ENCODE data around the gene HINT1. TPM values are rescaled to one million over a fixed set of nuclear protein-coding genes. Genes with fewer than 3 reads are reported as not detected.

The HINT1 gene
- total and polyA plus RNA-seq, 2 donors from 2014 or later = 220 to 583 TPM

GRCh38 chr5:131163276-131164119 lies 1.6 kb downstream of the HINT1 start:
- H3K9ac ChIP-seq (ENCODE audit: low read length in 3 of 3) = peak overlapping the region; percentile 72 to 93 (median 76)
- H3K4me3 ChIP-seq (ENCODE audit: low read length in 3 of 3) = peak overlapping the region; percentile 83 to 97 (median 93)
- TF ChIP-seq CTCF (IDR thresholded peaks at IDR 0.05; ENCODE audit: borderline replicate concordance, extremely low read depth, insufficient read depth) = no peak
- H3K9me3 ChIP-seq (ENCODE audit: control insufficient read depth in 2 of 3, insufficient read depth in 1 of 3, low read length in 3 of 3) = no peaks in the 10 kb centered on the region
- FAIRE-seq (peak; percentile 62), DNase-seq (peak in 2 of 5 donors; percentile 19 to 31)
- peak overlapping the region; percentile 52 to 95 for H3K27ac ChIP-seq (ENCODE audit: low read depth in 2 of 2, low read length in 2 of 2)
- intact Hi-C loops (cut with DNase I) = no loop called here
- H3K27me3 ChIP-seq (ENCODE audit: control insufficient read depth, insufficient read depth, low read length) = no peaks in the 10 kb centered on the region
- peaks cover 0 to 4% (median 0%) of the 10 kb centered on the region in 3 donors for H3K4me1 ChIP-seq (ENCODE audit: control insufficient read depth in 2 of 3, insufficient read depth in 2 of 3, low read depth in 1 of 3, low read length in 3 of 3)
- peaks cover 9 to 30% (median 11%) of the 10 kb centered on the region in 3 donors for H3K36me3 ChIP-seq (ENCODE audit: control insufficient read depth in 2 of 3, insufficient read depth in 3 of 3, low read length in 3 of 3)

- Histone ChIP-seq H3K27ac (ENCODE audit: low read depth in 2 of 2, low read length in 2 of 2) (no peak overlapping the region), H3K36me3 (ENCODE audit: control insufficient read depth in 2 of 3, insufficient read depth in 3 of 3, low read length in 3 of 3) (peaks cover 9 to 31% (median 11%) of the 10 kb centered on the region in 3 donors), H3K4me1 (ENCODE audit: control insufficient read depth in 2 of 3, insufficient read depth in 2 of 3, low read depth in 1 of 3, low read length in 3 of 3) (no peaks in the 10 kb centered on the region), H3K27me3 (ENCODE audit: control insufficient read depth, insufficient read depth, low read length) (no peaks in the 10 kb centered on the region), H3K4me3 (ENCODE audit: low read length in 3 of 3) (no peak overlapping the region), H3K9me3 (ENCODE audit: control insufficient read depth in 2 of 3, insufficient read depth in 1 of 3, low read length in 3 of 3) (no peaks in the 10 kb centered on the region), H3K9ac (ENCODE audit: low read length in 3 of 3) (no peak overlapping the region)
- no peak for TF ChIP-seq CTCF (IDR thresholded peaks at IDR 0.05; ENCODE audit: borderline replicate concordance, extremely low read depth, insufficient read depth)
- intact Hi-C loops (cut with DNase I) = no loop called here
- DNase-seq = no peak
- FAIRE-seq = no peak
These were observed 4.9 kb downstream of the HINT1 start for GRCh38 chr5:131160134-131160533.

GRCh38 chr5:131156957-131157356 lies 8.1 kb downstream of the HINT1 start:
- no peaks in the 10 kb centered on the region for H3K27me3 ChIP-seq (ENCODE audit: control insufficient read depth, insufficient read depth, low read length)
- FAIRE-seq (no peak), DNase-seq (no peak)
- H3K36me3 ChIP-seq (ENCODE audit: control insufficient read depth in 2 of 3, insufficient read depth in 3 of 3, low read length in 3 of 3) = peaks cover 9 to 28% (median 11%) of the 10 kb centered on the region in 3 donors
- H3K9ac ChIP-seq (ENCODE audit: low read length in 3 of 3) = no peak overlapping the region
- no peak overlapping the region for H3K4me3 ChIP-seq (ENCODE audit: low read length in 3 of 3)
- no peak for TF ChIP-seq CTCF (IDR thresholded peaks at IDR 0.05; ENCODE audit: borderline replicate concordance, extremely low read depth, insufficient read depth)
- intact Hi-C loops (cut with DNase I) = no loop called here
- H3K4me1 ChIP-seq (ENCODE audit: control insufficient read depth in 2 of 3, insufficient read depth in 2 of 3, low read depth in 1 of 3, low read length in 3 of 3) = no peaks in the 10 kb centered on the region
- no peak overlapping the region for H3K27ac ChIP-seq (ENCODE audit: low read depth in 2 of 2, low read length in 2 of 2)
- H3K9me3 ChIP-seq (ENCODE audit: control insufficient read depth in 2 of 3, insufficient read depth in 1 of 3, low read length in 3 of 3) = no peaks in the 10 kb centered on the region
